GM10266 (cell line): ENCODE measurements around the gene MLLT10.
"Not testable (repeated sequence)": the region's sequence is repeated elsewhere in the genome, so short reads cannot be mapped to it uniquely, and the experiment has no call there.

Experiments
- DNase-seq: peaks from one replicate; pipeline ENCODE4 v3.0.0; 2012; ENCODE audit errors: extremely low spot score
- CTCF ChIP-seq: IDR thresholded peaks from 2 replicates; pipeline ENCODE4 v1.5.1; 2012; ENCODE audit warnings: mild to moderate bottlenecking, low read depth; ENCODE audit not compliant: control insufficient read depth, insufficient read depth; ENCODE audit errors: missing control alignments

Gene MLLT10

GRCh38 chr10:21584834-21585530 is 51.0 kb downstream of the MLLT10 start:
- no peak for DNase-seq

GRCh38 chr10:21587391-21587790 is 53.4 kb downstream of the MLLT10 start:
- no peak for DNase-seq
- TF ChIP-seq CTCF, result no peak

More at GRCh38 chr10:21584834-21585530, 51.0 kb downstream of the MLLT10 start:
- TF ChIP-seq CTCF, result no peak

- DNase-seq, result not testable (repeated sequence)
These were observed 54.1 kb downstream of the MLLT10 start for GRCh38 chr10:21588159-21588558.

- no peak for TF ChIP-seq CTCF
- no peak for DNase-seq
These were observed 60.0 kb downstream of the MLLT10 start for GRCh38 chr10:21593986-21594385.

GRCh38 chr10:21599582-21599981 is 65.5 kb downstream of the MLLT10 start:
- TF ChIP-seq CTCF, result no peak
- DNase-seq, result no peak

- TF ChIP-seq CTCF, result no peak
- no peak for DNase-seq
These were observed 66.9 kb downstream of the MLLT10 start for GRCh38 chr10:21600804-21601433.

- TF ChIP-seq CTCF, result no peak
These were observed 68.3 kb downstream of the MLLT10 start for GRCh38 chr10:21602313-21602712.

More at GRCh38 chr10:21602313-21602712, 68.3 kb downstream of the MLLT10 start:
- no peak for DNase-seq
